NCI-H774 (cell line): ENCODE results near the gene PTGES.

ENCODE experiments used
- DNase-seq: peaks from one replicate; lab custom pipeline; 2025; lab: John Stamatoyannopoulos, UW

Gene PTGES

DNA sequence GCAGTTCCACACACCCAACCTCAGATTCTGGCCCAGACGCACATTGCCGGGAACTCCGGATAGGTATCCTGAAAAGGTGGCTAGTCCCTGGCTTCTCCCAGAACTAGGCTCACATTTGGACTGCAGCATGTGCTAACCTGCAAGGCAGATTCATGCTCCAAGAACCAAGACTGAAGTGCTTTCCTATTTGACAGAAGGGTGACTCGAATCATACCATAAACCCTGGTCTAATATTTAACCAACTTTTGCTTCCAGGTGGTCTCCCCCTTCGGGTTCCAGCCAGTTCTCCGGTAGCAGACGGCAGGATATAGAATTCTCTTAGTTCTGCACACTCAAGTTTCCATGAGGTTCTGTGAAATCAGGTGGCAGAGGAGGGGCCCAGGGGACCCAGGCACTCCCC is 7.6 kb downstream of the PTGES start:
- DNase-seq, result no peak

- DNase-seq, result no peak
These were observed 12.0 kb downstream of the PTGES start for GRCh38 chr9:129740666-129741464.

- no peak for DNase-seq
These were observed 12.7 kb downstream of the PTGES start for GRCh38 chr9:129740174-129740573.

- DNase-seq, result no peak
These were observed 13.4 kb downstream of the PTGES start for GRCh38 chr9:129739432-129739831.

DNA sequence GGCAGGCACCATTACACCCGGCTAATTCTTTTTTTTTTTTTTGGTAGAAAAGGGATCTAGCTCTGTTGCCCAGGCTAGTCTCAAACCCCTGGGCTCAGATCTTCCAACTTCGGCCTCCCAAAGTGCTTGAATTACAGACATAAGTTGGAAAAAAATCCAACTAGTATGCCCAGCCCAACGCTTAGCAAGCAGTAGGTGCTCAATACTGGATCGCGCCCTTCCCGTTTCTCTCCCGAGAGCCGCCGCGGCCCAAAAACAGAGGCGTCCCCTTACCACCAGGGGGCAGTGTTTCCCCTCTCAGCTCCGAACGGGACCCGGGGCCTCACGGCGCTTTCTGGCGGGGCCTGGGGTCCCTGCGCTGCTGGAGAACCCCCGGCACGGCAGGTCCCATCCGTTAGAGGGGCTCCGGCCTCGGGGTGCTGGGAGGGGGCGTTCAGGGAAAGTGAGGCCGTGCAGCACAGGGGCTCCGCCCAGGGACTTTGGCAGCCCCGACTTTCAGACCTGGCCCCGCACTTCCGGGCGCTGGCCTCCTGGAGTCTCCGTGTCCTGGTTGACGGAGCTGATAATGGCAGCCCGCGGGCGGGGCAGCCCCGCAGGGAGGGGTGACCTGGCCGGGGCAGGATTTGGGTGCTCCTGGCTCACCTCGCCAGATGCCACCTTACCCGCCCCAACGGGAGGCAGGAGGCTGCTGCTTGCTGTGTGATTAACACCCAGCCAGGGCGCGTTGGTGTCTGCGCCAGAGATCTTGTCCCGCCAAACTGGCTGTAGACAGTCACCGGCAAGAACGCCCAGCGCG is 15.2 kb downstream of the PTGES start:
- peak; percentile 80 for DNase-seq

DNA sequence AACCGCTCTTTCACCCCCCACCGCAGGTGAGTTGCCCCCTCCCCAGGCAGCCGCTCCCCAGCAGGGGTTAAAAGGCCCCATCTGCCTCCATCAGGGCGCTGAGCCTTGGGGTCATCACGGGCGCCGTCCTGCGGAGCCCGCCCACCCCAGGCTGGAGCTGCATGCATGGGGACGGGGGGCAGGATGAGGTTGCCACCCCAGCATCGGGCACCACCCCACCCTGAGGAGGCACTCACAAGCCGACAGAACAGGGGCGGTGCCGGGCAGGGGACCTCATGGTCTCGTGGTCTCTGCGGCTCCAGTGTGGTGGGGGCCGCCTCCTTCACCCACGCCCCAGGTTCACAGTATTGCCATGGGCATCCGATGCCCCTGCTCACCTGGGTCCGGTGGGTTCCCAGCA is 16.5 kb downstream of the PTGES start:
- no peak for DNase-seq

- no peak for DNase-seq
These were observed 17.3 kb downstream of the PTGES start for GRCh38 chr9:129735546-129735945.

DNA sequence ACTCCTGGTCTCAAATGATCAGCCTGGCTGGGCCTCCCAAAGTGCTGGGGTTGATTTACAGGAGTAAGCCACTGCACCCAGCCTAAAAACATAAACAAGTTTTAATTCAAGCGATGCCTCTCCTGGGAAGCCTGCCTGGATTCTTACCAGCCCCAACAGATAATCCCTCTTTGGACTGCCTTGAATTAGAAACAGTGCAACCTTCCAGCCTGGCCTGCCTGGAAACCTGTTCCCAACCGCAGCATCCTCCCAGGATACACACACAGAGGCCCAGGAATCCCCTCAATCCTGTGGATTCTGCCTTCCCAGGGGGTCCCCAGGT is 19.2 kb downstream of the PTGES start:
- no peak for DNase-seq

DNA sequence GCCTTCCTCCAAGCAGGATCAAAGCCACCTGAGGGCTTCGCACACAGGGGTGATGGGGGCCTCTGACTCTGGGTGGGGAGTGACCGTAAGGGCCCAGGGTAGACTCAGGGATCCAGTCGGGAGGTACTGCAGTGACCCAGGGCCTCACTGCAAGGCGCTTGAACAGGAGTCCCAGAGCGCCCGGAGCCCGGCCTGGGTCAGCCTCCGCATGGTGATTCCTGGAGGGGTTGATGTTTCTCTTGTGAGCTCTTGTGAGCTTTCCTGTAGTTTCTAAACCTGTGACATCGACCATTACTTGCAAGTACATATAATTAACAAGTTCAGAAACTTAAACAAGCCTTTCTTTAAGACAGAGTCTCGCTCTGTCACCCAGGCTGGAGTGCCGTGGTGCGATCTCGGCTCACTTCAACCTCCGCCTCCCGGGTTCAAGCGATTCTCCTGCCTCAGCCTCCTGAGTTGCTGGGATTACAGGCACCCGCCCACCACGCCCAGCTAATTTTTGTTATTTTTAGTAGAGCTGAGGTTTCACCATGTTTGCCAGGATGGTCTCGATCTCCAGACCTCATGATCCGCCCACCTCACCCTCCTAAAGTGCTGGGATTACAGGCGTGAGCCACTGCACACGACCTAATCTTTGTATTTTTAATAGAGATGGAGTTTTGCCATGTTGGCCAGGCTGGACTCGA is 19.8 kb downstream of the PTGES start:
- no peak for DNase-seq

DNA sequence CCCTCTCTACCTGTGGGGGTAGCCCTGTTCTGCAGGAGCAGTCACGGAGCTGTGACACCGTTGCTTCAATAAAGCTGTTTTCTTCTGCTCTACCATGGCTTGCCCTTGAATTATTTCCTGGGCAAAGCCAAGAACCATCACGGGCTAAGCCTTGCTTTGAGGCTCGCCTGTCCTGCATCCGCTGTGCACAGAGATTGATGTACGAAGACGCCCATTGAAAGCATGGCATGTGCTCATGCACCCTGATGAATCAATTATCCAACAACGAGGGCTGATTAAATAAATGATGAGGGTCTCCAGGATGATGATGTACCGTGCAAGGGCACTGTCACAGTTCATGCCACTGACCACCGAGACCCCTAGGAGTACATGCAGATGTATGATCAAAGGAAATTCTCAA is 20.7 kb downstream of the PTGES start:
- no peak for DNase-seq

DNA sequence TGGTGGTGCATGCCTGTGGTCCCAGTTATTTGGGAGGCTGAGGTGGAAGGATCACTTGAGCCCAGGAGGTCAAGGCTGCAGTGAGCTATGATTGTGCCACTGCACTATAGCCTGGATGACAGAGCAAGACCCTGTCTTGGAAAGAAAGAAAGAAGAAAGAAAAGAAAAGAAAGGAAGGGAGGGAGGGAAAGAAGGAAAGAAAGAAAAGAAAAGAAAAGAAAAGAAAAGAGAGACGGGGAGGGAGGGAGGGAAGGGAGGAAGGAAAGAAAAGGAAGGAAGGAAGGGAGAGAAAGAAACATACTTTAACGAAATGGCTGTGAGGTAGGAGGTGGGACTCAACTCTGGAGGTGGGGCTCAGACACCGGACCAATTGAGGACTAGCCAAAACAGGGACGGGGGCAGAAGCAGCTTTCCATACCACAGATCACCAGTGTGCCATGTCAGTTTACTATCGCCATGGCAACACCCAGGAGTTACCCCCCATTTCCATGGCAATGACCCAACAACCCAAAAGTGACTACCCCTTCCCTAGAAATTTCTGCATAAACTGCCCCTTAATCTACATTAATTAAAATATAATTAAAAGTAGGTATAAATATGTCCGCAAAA is 21.3 kb downstream of the PTGES start:
- DNase-seq, result no peak

GRCh38 chr9:129728744-129729143 is 24.1 kb downstream of the PTGES start:
- DNase-seq, result no peak

DNA sequence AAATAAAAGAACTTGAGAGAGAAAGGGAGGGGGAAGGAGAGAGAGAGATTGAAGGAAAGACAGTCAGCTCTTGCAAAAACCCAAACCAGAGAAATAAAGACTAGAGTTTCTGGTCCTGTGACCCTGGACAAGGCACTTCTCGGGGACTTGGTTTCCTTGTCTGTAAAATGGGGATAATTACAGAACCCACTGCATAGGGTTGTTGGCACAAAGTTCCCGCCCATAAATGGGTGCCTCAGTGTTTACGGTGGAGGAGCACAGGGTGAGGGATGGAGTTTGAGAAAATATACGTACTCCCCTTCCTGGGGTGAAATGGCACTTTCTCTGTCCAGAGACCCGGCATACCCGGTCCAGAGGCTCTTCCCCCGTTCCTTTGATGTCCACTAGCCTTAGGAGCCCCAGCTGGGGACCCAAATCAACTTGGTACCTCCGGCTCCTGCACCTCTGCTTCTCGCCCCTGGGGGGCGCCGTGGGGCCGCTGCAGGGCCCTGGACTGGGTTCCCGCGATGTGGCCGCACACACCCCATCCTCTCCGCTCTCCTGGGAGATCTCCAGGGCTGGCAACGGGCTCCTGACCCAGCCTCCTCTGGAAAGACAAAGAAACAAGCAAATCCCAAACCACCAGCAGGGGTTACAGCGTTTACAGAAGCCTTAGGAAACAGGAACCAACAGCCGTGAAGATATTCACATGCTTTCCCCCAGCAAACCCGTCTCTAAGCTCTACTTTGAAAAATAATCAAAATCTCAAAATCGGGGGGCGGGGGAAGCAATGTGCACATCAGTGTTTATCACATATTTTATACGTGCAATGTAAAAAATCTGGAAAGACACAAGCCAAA is 26.3 kb downstream of the PTGES start:
- peak; percentile 66 for DNase-seq

GRCh38 chr9:129725795-129726251 is 27.0 kb downstream of the PTGES start:
- DNase-seq, result no peak

DNA sequence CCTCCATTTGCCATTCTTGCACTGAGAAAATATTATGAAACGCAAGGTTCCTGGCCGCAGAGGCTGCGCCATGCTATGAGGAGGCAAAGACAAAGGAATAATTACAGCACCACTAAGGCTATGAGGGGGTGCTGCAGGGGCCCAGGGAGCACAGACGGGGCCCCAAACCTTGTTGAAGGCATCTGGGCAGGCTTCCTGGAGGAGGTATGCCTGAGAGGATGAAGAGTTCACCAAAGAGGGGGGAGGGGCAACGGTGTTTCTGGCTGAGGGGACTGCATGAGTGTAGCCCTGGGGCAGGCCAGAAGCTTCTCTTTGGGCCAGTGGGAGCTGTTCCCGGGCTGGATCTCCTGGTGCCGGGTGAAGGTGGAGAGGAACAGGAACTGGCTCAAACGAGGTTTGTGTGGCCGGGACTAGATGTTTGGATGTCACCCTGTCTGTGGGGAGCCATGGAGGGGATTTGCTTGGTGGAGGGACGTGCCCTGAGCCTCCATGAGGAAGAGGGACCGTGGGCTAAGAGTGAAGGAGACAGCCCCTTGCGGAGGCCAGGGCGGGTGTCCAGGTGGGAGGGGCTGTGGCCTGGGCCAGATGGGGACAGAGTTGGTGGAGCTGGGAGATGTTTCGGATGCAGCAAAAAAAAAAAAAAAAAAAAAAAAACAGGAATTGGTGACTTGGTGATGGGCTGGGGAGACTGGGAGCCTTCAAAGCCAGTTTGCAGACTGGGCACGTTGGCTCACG is 28.2 kb downstream of the PTGES start:
- DNase-seq, result no peak

DNA sequence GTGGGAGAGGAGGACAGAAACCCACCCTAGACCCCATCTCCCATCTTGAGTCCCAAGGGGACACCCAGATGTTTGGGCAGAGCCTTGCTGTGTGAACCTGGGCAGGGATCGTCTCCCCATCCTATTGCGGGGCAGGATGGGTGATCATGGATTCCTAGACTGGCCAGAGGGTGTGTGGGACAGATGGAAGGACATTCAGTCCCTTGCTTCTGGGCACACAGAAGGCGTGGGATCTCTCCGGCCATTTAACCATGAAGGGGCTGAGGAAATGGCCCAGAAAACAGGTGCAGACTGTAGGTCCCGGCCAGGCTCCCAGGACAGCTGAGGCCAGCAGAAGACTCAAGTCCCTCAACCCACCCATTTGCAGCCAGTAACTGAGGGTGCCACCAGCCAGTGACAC is 29.9 kb downstream of the PTGES start:
- no peak for DNase-seq

- no peak for DNase-seq
These were observed 31.8 kb downstream of the PTGES start for GRCh38 chr9:129720865-129721545.

- DNase-seq, result no peak
These were observed 32.5 kb downstream of the PTGES start for GRCh38 chr9:129720181-129720864.

- DNase-seq, result no peak
These were observed 33.7 kb downstream of the PTGES start for GRCh38 chr9:129719135-129719534.

DNA sequence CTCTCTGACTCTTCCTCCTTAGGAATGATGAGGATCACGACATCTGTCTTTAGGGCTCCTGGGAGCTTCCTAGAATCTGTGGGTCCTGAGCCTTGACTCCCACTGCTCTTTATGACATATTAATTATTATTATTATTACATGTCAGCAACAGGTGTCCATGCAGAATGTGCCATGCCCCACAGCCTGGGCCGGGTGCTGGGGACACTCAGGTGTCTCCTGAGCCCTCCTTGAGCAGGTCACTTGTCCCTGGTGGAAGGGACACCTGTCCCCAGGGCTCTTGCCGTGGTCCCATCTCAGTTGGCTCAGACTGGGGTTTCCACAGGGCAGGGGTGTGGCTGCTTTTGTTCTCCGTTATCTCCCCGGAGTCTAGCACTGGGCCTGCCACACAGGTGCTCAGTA is 34.2 kb downstream of the PTGES start:
- no peak for DNase-seq
